H1 (cell line): ENCODE measurements around the gene PRRT1B. TPM values are rescaled to one million over a fixed set of nuclear protein-coding genes. Genes with fewer than 3 reads are reported as not detected.

Experiments
- CTCF ChIA-PET: fragments of 300-600 bp; sonication (Branson Sonifier 250); formaldehyde crosslinking; loops from one replicate; lab custom pipeline; 2021; ENCODE audit not compliant: partially characterized antibody; lab: Charles Lee
- POLR2A ChIA-PET: fragments of 300-600 bp; sonication (Branson Sonifier 250); formaldehyde crosslinking; loops from one replicate; lab custom pipeline; 2021; ENCODE audit warnings: inconsistent platforms; ENCODE audit not compliant: partially characterized antibody; lab: Charles Lee
- DNase-seq, 2 experiments: peaks; one replicate each; pipeline versions ENCODE4 v3.0.0 to v3.0.0-alpha.2; 2010 to 2022; ENCODE audit warnings: low spot score in 2 of 2, low read depth in 1 of 2, mixed read lengths in 1 of 2
- FAIRE-seq: peaks from 2 replicates; lab custom pipeline; 2011; peaks lifted over from hg19 to GRCh38; lab: Jason Lieb, UNC
- H2AFZ ChIP-seq: 2 replicates; pipeline ENCODE4 v1.8.1; 2012; ENCODE audit warnings: low read length, inconsistent platforms
- H2AK5ac ChIP-seq: 2 replicates; pipeline ENCODE4 v1.6.1; 2013; ENCODE audit warnings: low read depth, low read length
- H2BK120ac ChIP-seq: replicated peaks from 2 replicates; pipeline ENCODE3; 2013; ENCODE audit warnings: low read depth, low read length, inconsistent platforms
- H2BK12ac ChIP-seq: 2 replicates; pipeline ENCODE4 v1.6.1; 2013; ENCODE audit warnings: low read depth, low read length
- H2BK15ac ChIP-seq: 2 replicates; pipeline ENCODE4 v1.6.1; 2013; ENCODE audit warnings: low read length
- H2BK20ac ChIP-seq: 2 replicates; pipeline ENCODE4 v1.6.1; 2013; ENCODE audit warnings: low read length
- H2BK5ac ChIP-seq: 2 replicates; pipeline ENCODE4 v1.6.1; 2013; ENCODE audit warnings: low read depth, low read length
- H3K14ac ChIP-seq: 2 replicates; pipeline ENCODE4 v1.6.1; 2013; ENCODE audit warnings: inconsistent platforms; ENCODE audit not compliant: insufficient read length
- H3K18ac ChIP-seq: 2 replicates; pipeline ENCODE4 v1.6.1; 2013; ENCODE audit warnings: low read length; ENCODE audit errors: extremely low read depth
- H3K23ac ChIP-seq: 2 replicates; pipeline ENCODE4 v1.6.1; 2013; ENCODE audit warnings: inconsistent platforms; ENCODE audit not compliant: insufficient read length
- H3K23me2 ChIP-seq: 2 replicates; pipeline ENCODE4 v1.6.1; 2013; ENCODE audit warnings: low read depth, low read length
- H3K27ac ChIP-seq: 2 replicates; pipeline ENCODE4 v1.6.1; 2011; ENCODE audit warnings: low read depth, low read length, inconsistent platforms
- H3K27me3 ChIP-seq, 4 experiments: replicated peaks in 1 of 4; 1 replicate in 1 of 4; 2 replicates in 3 of 4; pipeline versions ENCODE4 v1.6.1 to v1.8.1; 2011 to 2013; ENCODE audit warnings: low read length in 3 of 4, mild to moderate bottlenecking in 3 of 4, inconsistent platforms in 2 of 4, mixed read lengths in 2 of 4, moderate library complexity in 1 of 4; ENCODE audit not compliant: control insufficient read depth in 3 of 4, insufficient read depth in 3 of 4; ENCODE audit errors: extremely low read depth in 1 of 4
- H3K36me3 ChIP-seq, 4 experiments: 2 replicates each; pipeline versions ENCODE4 v1.6.1 to v1.8.1; 2011 to 2013; ENCODE audit warnings: mild to moderate bottlenecking in 4 of 4, low read length in 3 of 4, moderate library complexity in 2 of 4, control low read depth in 1 of 4, inconsistent platforms in 1 of 4; ENCODE audit not compliant: insufficient read depth in 4 of 4, control insufficient read depth in 2 of 4
- H3K4ac ChIP-seq: replicated peaks from 2 replicates; pipeline ENCODE3; 2013; ENCODE audit warnings: low read length, low read depth, mixed read lengths, inconsistent platforms; ENCODE audit not compliant: insufficient read length
- H3K4me1 ChIP-seq, 4 experiments: replicated peaks in 1 of 4; 1 replicate in 1 of 4; 2 replicates in 3 of 4; pipeline versions ENCODE4 v1.6.1 to v1.8.1; 2011 to 2013; ENCODE audit warnings: low read length in 3 of 4, inconsistent platforms in 2 of 4, mixed read lengths in 1 of 4; ENCODE audit not compliant: insufficient read depth in 4 of 4, control insufficient read depth in 3 of 4
- H3K4me2 ChIP-seq, 2 experiments: 2 replicates each; pipeline versions ENCODE4 v1.6.1 to v1.8.1; 2011 to 2013; ENCODE audit warnings: low read depth in 2 of 2, low read length in 2 of 2, control low read depth in 1 of 2, inconsistent platforms in 1 of 2, mild to moderate bottlenecking in 1 of 2; ENCODE audit not compliant: insufficient read depth in 1 of 2
- H3K4me3 ChIP-seq, 4 experiments: fragments of 200-600, 300-600 bp in 1 of 4; sonication (generic), shearing (Covaris generic), sonication (Bioruptor Twin) in 1 of 4; 2 replicates each; pipeline versions ENCODE4 v1.5.1 to v1.8.1; 2011 to 2016; ENCODE audit warnings: low read length in 4 of 4, low read depth in 3 of 4, control low read depth in 2 of 4, inconsistent platforms in 2 of 4, mild to moderate bottlenecking in 2 of 4, mixed read lengths in 1 of 4, moderate library complexity in 1 of 4; ENCODE audit not compliant: insufficient read depth in 2 of 4; ENCODE audit errors: extremely low read depth in 1 of 4
- H3K56ac ChIP-seq: replicated peaks from 2 replicates; pipeline ENCODE3; 2013; ENCODE audit warnings: low read depth, mild to moderate bottlenecking, mixed read lengths, low read length, inconsistent platforms; ENCODE audit not compliant: insufficient read length
- H3K79me1 ChIP-seq: 2 replicates; pipeline ENCODE4 v1.6.1; 2013; ENCODE audit warnings: low read depth, low read length, control low read depth
- H3K79me2 ChIP-seq, 2 experiments: 2 replicates each; pipeline versions ENCODE4 v1.6.1 to v1.8.1; 2012 to 2013; ENCODE audit warnings: low read length in 2 of 2, mild to moderate bottlenecking in 2 of 2, inconsistent platforms in 1 of 2; ENCODE audit not compliant: insufficient read depth in 2 of 2, control insufficient read depth in 1 of 2
- H3K9ac ChIP-seq, 4 experiments: replicated peaks in 1 of 4; 1 replicate in 1 of 4; 2 replicates in 3 of 4; pipeline versions ENCODE4 v1.6.1 to v1.8.1; 2011 to 2013; ENCODE audit warnings: low read depth in 3 of 4, low read length in 3 of 4, control low read depth in 2 of 4, mild to moderate bottlenecking in 2 of 4, moderate library complexity in 2 of 4, inconsistent platforms in 1 of 4; ENCODE audit errors: extremely low read depth in 1 of 4
- H3K9me3 ChIP-seq, 2 experiments: 2 replicates each; pipeline versions ENCODE4 v1.6.1 to v1.8.1; 2012 to 2013; ENCODE audit warnings: mild to moderate bottlenecking in 2 of 2, moderate library complexity in 2 of 2, control low read depth in 1 of 2, inconsistent platforms in 1 of 2, low read depth in 1 of 2, low read length in 1 of 2, mixed read lengths in 1 of 2; ENCODE audit not compliant: insufficient read depth in 2 of 2
- H4K20me1 ChIP-seq, 2 experiments: replicated peaks in 1 of 2; 2 replicates each; pipeline versions ENCODE3 to v1.8.1; 2011 to 2013; ENCODE audit warnings: inconsistent platforms in 2 of 2, low read length in 2 of 2, mild to moderate bottlenecking in 1 of 2; ENCODE audit not compliant: insufficient read depth in 2 of 2, control insufficient read depth in 1 of 2
- H4K5ac ChIP-seq: 2 replicates; pipeline ENCODE4 v1.6.1; 2013; ENCODE audit warnings: low read length, low read depth, mixed read lengths, inconsistent platforms; ENCODE audit not compliant: insufficient read length
- H4K8ac ChIP-seq: 2 replicates; pipeline ENCODE4 v1.8.0; 2013; ENCODE audit warnings: mild to moderate bottlenecking, moderate library complexity, low read length, inconsistent platforms; ENCODE audit not compliant: insufficient read depth; ENCODE audit errors: extremely low read depth
- H4K91ac ChIP-seq: replicated peaks from 2 replicates; pipeline ENCODE3; 2013; ENCODE audit warnings: low read length, mixed read lengths, inconsistent platforms; ENCODE audit not compliant: insufficient read length
- ASH2L ChIP-seq: fragments of 200-600, 300-600 bp; sonication (generic); IDR thresholded peaks from one replicate; pipeline ENCODE4 v1.7.1; 2017; ENCODE audit warnings: low read length
- CHD2 ChIP-seq: IDR thresholded peaks from 2 replicates; pipeline ENCODE4 v1.6.1; 2012; ENCODE audit warnings: low read length, improper control_type of control experiment
- E2F6 ChIP-seq: IDR thresholded peaks from 2 replicates; pipeline ENCODE4 v1.6.1; 2012; ENCODE audit warnings: inconsistent platforms
- GABPA ChIP-seq: IDR thresholded peaks from 2 replicates; pipeline ENCODE4 v1.6.1; 2011; ENCODE audit warnings: mild to moderate bottlenecking, low read length, moderate library complexity, borderline replicate concordance; ENCODE audit not compliant: insufficient read depth
- HDAC6 ChIP-seq: IDR thresholded peaks from one replicate; pipeline ENCODE4 v1.7.1; 2012; ENCODE audit warnings: low read depth, mild to moderate bottlenecking, inconsistent platforms, low read length, moderate library complexity
- RAD21 ChIP-seq, 2 experiments: IDR thresholded peaks in 1 of 2; conservative IDR thresholded peaks in 1 of 2; 2 replicates each; pipeline ENCODE4 v1.6.1; 2011; ENCODE audit warnings: low read depth in 2 of 2, low read length in 2 of 2, improper control_type of control experiment in 1 of 2, inconsistent platforms in 1 of 2, mild to moderate bottlenecking in 1 of 2, moderate library complexity in 1 of 2
- RFX5 ChIP-seq: IDR thresholded peaks from 2 replicates; pipeline ENCODE4 v1.6.1; 2011; ENCODE audit warnings: low read depth, low read length, improper control_type of control experiment, borderline replicate concordance
- RXRA ChIP-seq: IDR thresholded peaks from 2 replicates; pipeline ENCODE4 v1.6.1; 2011; ENCODE audit warnings: low read depth, mild to moderate bottlenecking, low read length, moderate library complexity; ENCODE audit not compliant: insufficient read depth
- SP1 ChIP-seq: IDR thresholded peaks from 2 replicates; pipeline ENCODE4 v1.6.1; 2011; ENCODE audit warnings: low read depth, low read length
- SP4 ChIP-seq: IDR thresholded peaks from 2 replicates; pipeline ENCODE4 v1.6.1; 2012; ENCODE audit warnings: low read length, inconsistent platforms
- TAF7 ChIP-seq: optimal IDR thresholded peaks from 2 replicates; pipeline ENCODE3; 2011; ENCODE audit warnings: low read depth, mild to moderate bottlenecking, inconsistent platforms, low read length, moderate library complexity, borderline replicate concordance
- WGBS, 2 experiments: shearing (Covaris generic) in 1 of 2; methylation state at CpG; one replicate each; pipeline versions ENCODE4 v1.1.6 to v1.1.7; 2013 to 2015; ENCODE audit warnings: low lambda C conversion rate in 2 of 2, mixed read lengths in 2 of 2, inconsistent platforms in 1 of 2, low coverage in 1 of 2, missing lambda C conversion rate in 1 of 2; ENCODE audit not compliant: insufficient replicate concordance in 2 of 2, insufficient coverage in 1 of 2, insufficient read length in 1 of 2; ENCODE audit errors: extremely low coverage in 1 of 2, missing lambda C conversion rate in 1 of 2; 5-methylcytosine and 5-hydroxymethylcytosine counted together
- polyA plus RNA-seq, 7 experiments: library from polyadenylated mRNA; depleted of rRNA in 3 of 7; stranded (reverse) in 5 of 7; unstranded in 2 of 7; fragments of >200 nt in 5 of 7; fragments of 200-250 nt in 2 of 7; gene quantifications; 1 replicate in 5 of 7; 2 replicates in 1 of 7; 4 replicates in 1 of 7; pipeline versions ENCODE4 v1.2.1 to v1.2.3, GENCODE V29; 2011 to 2013; ENCODE audit warnings: missing spikeins in 2 of 7, mixed read lengths in 2 of 7
- total RNA-seq: library from RNA; stranded (reverse); fragmentation: NEBNext Ultra II Directional; extraction: Animal tissue kit (Norgen Biotek cat#: 25700); gene quantifications from 2 replicates; pipeline ENCODE4 v1.2.1, GENCODE V29; 2021

Gene PRRT1B
- total and polyA plus RNA-seq, 2 of the 8 experiments (the other 6 are each of a cell fraction or from before 2014, with no cell fraction given): 0.30 to 1.2 TPM

GRCh38 chr9:131603711-131604439 lies 58.6 kb downstream of the PRRT1B start:
- Histone ChIP-seq H2BK15ac (no peak overlapping the region), H2BK12ac (no peak overlapping the region), H3K27ac (no peak overlapping the region), H4K5ac (no peak overlapping the region), H3K9me3 (no peaks in the 10 kb centered on the region), H3K79me1 (0 out of 2 replicates have a peak, but pooled peaks cover 3% of the 10 kb centered on the region), H3K14ac (no peak overlapping the region), H3K4me2 (no peak overlapping the region), H2AK5ac (no peak overlapping the region), H2BK5ac (no peak overlapping the region), H3K79me2 (no peaks in the 10 kb centered on the region), H3K36me3 (no peaks in the 10 kb centered on the region; a peak in 1 of 8 replicates), H2BK120ac (no peak overlapping the region), H2AFZ (no peak overlapping the region), H3K23me2 (no peaks in the 10 kb centered on the region), H4K20me1 (peaks cover 0 to 1% of the 10 kb centered on the region in 2 experiments), H3K9ac (no peak overlapping the region), H2BK20ac (no peak overlapping the region), H3K56ac (no peak overlapping the region), H3K4ac (no peak overlapping the region), H3K4me3 (no peak overlapping the region), H3K4me1 (peaks cover 4 to 17% (median 12%) of the 10 kb centered on the region in 4 experiments), H4K8ac (no peak overlapping the region), H3K18ac (no peak overlapping the region), H3K23ac (no peak overlapping the region), H4K91ac (no peak overlapping the region), H3K27me3 (no peaks in the 10 kb centered on the region)
- DNase-seq: no peak
- ChIA-PET POLR2A (no interaction called here), CTCF (interaction anchor here (1.2 to 4.1 kb wide), 4 partner anchors 9 to 136 kb away, joined by 4 to 21 read pairs (median 9); partner anchors contain the start of gene RAPGEF1)
- no peak for FAIRE-seq
- 84% methylated on average over 16 of the region's 16 CpGs; no CpG with 5 or more reads in 1 of the 2 experiments for WGBS, 2 experiments
- TF ChIP-seq TAF7: no peak
- no peak for TF ChIP-seq RXRA
- no peak for TF ChIP-seq ASH2L
- TF ChIP-seq CHD2: no peak
- TF ChIP-seq GABPA: no peak
- TF ChIP-seq SP1: no peak
- no peak for TF ChIP-seq E2F6
- TF ChIP-seq RFX5: no peak
- no peak for TF ChIP-seq RAD21 (IDR thresholded peaks at IDR 0.05 in 1 of 2, conservative IDR thresholded peaks at IDR 0.05 in 1 of 2; ENCODE audit: low read depth in 2 of 2, low read length in 2 of 2)
- TF ChIP-seq HDAC6: no peak
- TF ChIP-seq SP4: no peak
